Stimulated activated naive CD8-positive, alpha-beta T cell treated with anti-CD3 and anti-CD28 coated beads, Interleukin-15, amount 100 ng/mL, for 72 hours (primary cell): Measurements from ENCODE around the gene CDKN2AIP.
A peak's percentile ranks its signal among the peaks of the same experiment; 100 is the strongest.
"Not testable (repeated sequence)": the region's sequence is repeated elsewhere in the genome, so short reads cannot be mapped to it uniquely, and the experiment has no call there.

Experiments
- ATAC-seq: fragments of 150-1000 bp; cut with Tn5 transposase; 2 replicates; pipeline ENCODE4 v1.10.0; 2021; ENCODE audit warnings: mild to moderate bottlenecking, moderate library complexity
- DNase-seq, 2 donors: peaks; one replicate each; pipeline ENCODE4 v3.0.0; 2021 to 2022
- H3K27ac Mint-ChIP-seq, 2 donors: one replicate each; pipeline ENCODE4 v1.8.0; 2022; ENCODE audit warnings: mild to moderate bottlenecking in 2 of 2, mixed read lengths in 2 of 2, moderate library complexity in 2 of 2
- H3K27me3 Mint-ChIP-seq: one replicate; pipeline ENCODE4 v1.8.0; 2022; ENCODE audit warnings: mixed read lengths
- H3K4me1 Mint-ChIP-seq: one replicate; pipeline ENCODE4 v1.8.0; 2022; ENCODE audit warnings: mild to moderate bottlenecking, mixed read lengths
- H3K4me3 Mint-ChIP-seq, 2 donors: one replicate each; pipeline ENCODE4 v1.8.0; 2022; ENCODE audit warnings: mild to moderate bottlenecking in 2 of 2, mixed read lengths in 2 of 2, moderate library complexity in 1 of 2
- H3K9me3 Mint-ChIP-seq, 2 donors: one replicate each; pipeline ENCODE4 v1.8.0; 2022; ENCODE audit warnings: mixed read lengths in 2 of 2

Gene CDKN2AIP

DNA sequence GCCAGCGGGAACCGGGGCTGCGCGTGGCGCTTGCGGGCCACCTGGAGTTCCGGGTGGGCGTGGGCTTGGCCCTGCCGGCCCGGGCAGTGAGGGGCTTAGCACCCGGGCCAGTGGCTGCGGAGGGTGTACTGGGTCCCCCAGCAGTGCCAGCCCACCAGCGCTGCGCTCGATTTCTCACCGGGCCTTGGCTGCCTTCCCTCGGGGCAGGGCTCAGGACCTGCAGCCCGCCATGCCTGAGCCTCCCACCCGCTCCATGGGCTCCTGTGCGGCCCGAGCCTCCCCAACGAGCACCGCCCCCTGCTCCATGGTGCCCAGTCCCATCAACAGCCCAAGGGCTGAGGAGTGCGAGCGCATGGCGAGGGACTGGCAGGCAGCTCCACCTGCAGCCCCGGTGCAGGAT, 11.3 kb upstream of the CDKN2AIP start:
- H3K4me1 Mint-ChIP-seq = peaks cover 30% of the 10 kb centered on the region
- ATAC-seq, H3K27me3 Mint-ChIP-seq, H3K9me3 Mint-ChIP-seq, H3K4me3 Mint-ChIP-seq, DNase-seq, H3K27ac Mint-ChIP-seq: not testable (repeated sequence)

DNA sequence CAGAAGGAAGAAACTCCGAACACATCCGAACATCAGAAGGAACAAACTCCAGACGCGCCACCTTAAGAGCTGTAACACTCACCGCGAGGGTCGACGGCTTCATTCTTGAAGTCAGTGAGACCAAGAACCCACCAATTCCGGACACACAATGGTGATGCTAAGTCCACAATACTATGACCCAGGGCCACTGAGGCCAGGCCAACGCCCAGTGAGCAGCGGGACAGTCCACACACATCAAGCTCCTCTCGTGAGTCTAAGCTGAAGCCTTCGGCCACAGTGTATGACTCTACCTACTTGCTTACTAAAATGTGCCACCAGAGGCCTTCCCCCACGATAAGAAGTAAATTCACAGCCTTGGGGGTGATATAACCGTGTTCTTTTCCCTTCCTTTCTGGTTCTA, 10.2 kb upstream of the CDKN2AIP start:
- no peak for ATAC-seq
- H3K27ac Mint-ChIP-seq = no peak overlapping the region
- H3K9me3 Mint-ChIP-seq = no peaks in the 10 kb centered on the region
- no peak overlapping the region for H3K4me3 Mint-ChIP-seq
- no peaks in the 10 kb centered on the region for H3K27me3 Mint-ChIP-seq
- no peak for DNase-seq
- H3K4me1 Mint-ChIP-seq = peaks cover 30% of the 10 kb centered on the region

DNA sequence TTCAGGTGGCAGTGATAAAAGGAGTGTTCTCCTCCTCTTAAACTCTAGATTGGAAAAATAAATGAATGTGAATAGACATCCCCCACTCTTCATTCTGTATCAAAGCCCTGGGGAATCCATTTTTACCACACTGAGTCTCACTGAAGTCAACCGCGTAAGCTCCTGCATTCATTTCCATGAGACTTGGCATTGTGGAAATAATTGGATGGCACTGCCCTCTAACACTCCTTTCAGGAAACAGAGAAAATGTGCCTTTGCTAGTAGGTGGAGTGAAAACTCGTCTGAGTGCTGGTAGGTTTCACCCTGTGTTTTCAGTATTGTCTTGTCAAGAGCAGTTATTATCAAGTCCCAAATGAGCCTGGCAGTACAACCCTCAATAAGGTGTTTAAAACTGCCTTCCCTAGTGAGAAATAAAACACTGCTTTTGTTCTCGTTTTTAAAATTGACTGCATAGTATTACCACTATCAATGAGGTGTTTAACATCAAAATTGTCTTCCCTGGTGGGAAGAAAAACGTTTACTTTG, 9.7 kb upstream of the CDKN2AIP start:
- no peak for DNase-seq
- H3K27ac Mint-ChIP-seq = no peak overlapping the region
- no peak overlapping the region for H3K4me3 Mint-ChIP-seq
- H3K9me3 Mint-ChIP-seq = no peaks in the 10 kb centered on the region
- no peak for ATAC-seq
- H3K4me1 Mint-ChIP-seq = peaks cover 30% of the 10 kb centered on the region
- no peaks in the 10 kb centered on the region for H3K27me3 Mint-ChIP-seq

DNA sequence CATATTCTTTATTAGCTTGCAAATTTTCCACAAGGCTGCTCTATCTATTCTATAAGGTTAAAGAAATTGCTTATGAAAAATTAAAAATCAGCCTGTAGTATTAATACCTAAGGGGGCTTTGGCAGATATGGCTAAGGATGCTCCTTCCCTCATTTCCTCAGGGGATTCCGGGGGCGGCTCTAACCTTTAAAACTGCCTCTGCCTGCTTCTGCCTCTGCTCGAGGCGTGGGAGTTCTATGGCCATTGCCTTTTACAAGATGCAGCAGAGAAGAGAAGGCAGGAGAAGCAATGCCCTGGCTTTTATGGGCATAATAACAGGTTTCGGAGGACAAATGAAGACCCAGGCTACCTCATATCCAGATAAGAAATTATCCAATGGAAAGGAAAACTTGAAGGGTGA, 8.6 kb upstream of the CDKN2AIP start:
- peaks cover 22% of the 10 kb centered on the region for H3K4me1 Mint-ChIP-seq
- H3K4me3 Mint-ChIP-seq = no peak overlapping the region
- no peak for ATAC-seq
- no peaks in the 10 kb centered on the region for H3K27me3 Mint-ChIP-seq
- H3K27ac Mint-ChIP-seq = no peak overlapping the region
- DNase-seq = no peak
- no peaks in the 10 kb centered on the region for H3K9me3 Mint-ChIP-seq

DNA sequence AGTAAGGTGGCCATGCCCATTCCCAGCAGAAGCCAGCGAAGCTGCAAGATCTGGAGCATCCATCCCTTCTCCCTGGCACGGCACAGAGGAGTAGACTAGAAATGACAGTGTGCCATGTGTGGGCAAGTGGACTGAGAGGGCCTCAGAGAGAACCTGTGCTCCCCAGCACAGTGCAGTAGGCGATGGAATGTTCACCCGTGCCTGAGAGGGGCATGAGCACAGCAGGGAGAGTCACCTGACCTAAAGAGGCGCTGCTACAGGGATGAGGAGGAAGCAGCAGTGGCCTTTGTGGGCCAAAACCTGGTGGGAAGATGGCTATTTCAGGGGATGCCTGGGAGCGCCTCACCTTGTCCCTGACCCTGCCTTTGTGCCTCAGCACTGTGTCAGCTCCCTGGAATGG, 8.0 kb upstream of the CDKN2AIP start:
- Mint-ChIP-seq H3K4me3 (no peak overlapping the region), H3K27me3 (no peaks in the 10 kb centered on the region), H3K27ac (no peak overlapping the region), H3K9me3 (no peaks in the 10 kb centered on the region), H3K4me1 (peaks cover 16% of the 10 kb centered on the region)
- no peak for DNase-seq
- peak; percentile 35 for ATAC-seq

DNA sequence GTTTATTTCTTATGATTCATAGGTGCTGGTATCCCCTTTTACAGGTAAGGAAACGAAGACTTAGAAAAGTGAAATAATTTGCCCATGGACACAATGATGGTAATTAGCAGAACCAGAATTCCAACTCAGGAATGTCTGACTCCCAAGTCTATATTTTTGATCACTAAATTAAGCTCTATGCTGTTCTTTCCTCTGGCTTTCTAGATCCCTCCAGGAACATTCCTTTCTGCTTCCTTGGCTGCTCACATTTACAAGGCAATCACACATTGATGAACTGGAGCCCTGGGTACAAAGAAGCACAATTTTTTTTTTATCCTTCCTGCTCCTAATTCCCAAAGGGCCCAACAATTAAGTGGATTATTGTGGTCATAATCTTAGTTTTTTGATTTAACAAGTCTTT, 7.0 kb upstream of the CDKN2AIP start:
- Mint-ChIP-seq H3K27ac (peak overlapping the region in 1 of 2 donors; percentile 40), H3K4me3 (no peak overlapping the region), H3K4me1 (peaks cover 11% of the 10 kb centered on the region), H3K27me3 (no peaks in the 10 kb centered on the region), H3K9me3 (no peaks in the 10 kb centered on the region)
- DNase-seq = no peak
- no peak for ATAC-seq

DNA sequence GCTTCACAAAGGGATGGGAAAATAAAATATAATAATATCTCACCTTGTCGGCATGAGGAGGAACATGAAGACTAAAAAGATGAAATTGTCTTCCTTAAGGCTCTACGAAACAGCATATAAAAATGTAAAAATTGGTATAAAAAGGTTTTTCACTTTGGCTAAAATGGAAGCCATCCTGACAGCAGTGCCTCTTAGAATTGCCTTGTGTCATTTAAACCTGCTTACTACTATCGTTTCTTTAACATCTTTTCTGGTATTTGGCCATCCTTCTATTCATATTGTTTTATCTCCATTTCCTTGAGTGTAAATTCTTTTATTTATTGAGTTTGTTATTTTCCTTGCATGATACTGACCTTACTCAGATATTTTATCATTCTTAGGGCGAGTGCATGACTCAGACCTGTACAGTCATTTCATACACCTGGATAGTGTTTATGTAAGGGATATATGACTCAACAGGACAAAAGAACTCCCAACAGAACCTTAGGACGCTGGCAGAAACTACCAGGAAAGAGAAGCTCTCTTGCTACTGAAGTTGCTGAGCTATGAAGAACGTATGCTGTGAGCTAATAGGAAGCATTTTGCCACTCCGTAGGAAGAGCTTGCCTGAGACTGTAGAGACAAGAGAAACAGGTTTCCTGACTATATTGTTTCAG, 5.8 kb upstream of the CDKN2AIP start:
- Mint-ChIP-seq H3K27me3 (no peaks in the 10 kb centered on the region), H3K27ac (peak overlapping the region in 1 of 2 donors; percentile 63), H3K9me3 (no peaks in the 10 kb centered on the region), H3K4me3 (no peak overlapping the region), H3K4me1 (peaks cover 11% of the 10 kb centered on the region)
- ATAC-seq (peak; percentile 55), DNase-seq (no peak)

DNA sequence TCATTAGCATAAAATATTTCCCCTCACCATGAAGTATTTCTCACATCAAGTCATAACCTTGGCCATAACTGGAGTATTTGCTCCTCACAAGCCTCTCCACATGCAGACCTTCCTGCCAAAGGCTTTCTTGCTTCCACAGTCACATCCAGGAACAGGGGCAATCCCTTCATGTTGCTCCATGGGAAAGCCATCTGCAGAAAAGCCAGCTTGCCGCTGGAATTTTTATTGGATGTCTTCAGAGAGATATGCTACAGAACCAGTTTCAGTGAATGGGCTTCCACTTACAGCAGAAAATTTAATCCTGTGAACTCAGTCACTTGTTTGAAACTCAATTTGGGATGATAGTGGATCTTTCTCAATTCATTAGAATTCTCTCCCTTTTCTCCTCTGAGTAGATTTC, 3.2 kb upstream of the CDKN2AIP start:
- H3K27me3 Mint-ChIP-seq = no peaks in the 10 kb centered on the region
- H3K27ac Mint-ChIP-seq = peak overlapping the region in 1 of 2 donors; percentile 67
- DNase-seq (no peak), ATAC-seq (no peak)
- no peak overlapping the region for H3K4me3 Mint-ChIP-seq
- H3K4me1 Mint-ChIP-seq = peaks cover 12% of the 10 kb centered on the region
- H3K9me3 Mint-ChIP-seq = no peaks in the 10 kb centered on the region

DNA sequence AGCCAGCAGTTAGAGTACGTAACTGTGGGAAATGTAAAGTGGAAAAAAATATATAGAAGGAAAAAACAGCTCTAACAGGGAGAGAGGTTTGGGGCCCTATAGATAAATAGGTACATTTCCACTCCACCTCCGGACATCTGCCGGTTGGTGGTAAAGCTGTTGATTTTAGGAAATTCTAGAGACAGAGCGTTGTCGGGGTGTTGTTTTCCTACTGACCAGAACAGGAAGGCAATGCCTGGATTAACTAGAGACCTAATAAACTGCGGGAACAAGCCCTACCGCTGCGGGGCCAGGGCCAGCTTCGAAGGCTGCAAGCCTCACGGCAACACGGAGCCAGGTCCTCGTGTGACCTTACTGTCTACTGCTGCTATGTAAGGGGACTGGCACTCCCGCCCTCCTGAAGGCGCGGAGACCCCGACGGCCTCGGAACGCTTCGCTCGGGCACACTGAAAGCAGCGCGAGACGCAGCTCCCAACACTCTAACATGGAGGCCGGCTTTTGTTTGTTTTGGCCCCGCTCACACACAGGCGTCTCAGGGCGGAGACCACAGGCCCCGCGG, 702 bp upstream of the CDKN2AIP start:
- Mint-ChIP-seq H3K9me3 (no peaks in the 10 kb centered on the region), H3K27ac (peak overlapping the region; percentile 89 to 93), H3K4me1 (peaks cover 33% of the 10 kb centered on the region), H3K27me3 (no peaks in the 10 kb centered on the region), H3K4me3 (peak overlapping the region; percentile 95 to 100)
- DNase-seq (no peak), ATAC-seq (peak; percentile 43)

DNA sequence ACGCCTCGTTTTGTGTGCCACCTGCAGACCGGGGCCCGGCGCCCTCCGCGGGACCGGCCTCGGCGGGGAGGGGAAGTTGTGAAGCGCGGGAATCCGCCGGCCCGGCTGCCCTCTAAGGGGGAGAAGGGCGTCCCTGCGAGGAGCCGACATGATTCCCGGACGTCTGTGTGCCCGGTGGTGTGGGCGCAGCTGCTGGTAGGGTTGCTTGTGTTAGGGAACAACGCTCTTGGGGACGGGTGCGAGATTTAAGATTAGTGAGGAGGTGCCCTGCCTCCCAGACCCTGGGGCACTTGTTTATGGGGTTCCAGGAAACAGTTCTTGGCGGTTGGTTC, 627 bp downstream of the CDKN2AIP start:
- Mint-ChIP-seq H3K27ac (peak overlapping the region; percentile 98 to 99), H3K27me3 (no peaks in the 10 kb centered on the region), H3K4me1 (peaks cover 38% of the 10 kb centered on the region), H3K9me3 (no peaks in the 10 kb centered on the region), H3K4me3 (peak overlapping the region; percentile 95 to 100)
- DNase-seq = no peak
- ATAC-seq = peak; percentile 37

DNA sequence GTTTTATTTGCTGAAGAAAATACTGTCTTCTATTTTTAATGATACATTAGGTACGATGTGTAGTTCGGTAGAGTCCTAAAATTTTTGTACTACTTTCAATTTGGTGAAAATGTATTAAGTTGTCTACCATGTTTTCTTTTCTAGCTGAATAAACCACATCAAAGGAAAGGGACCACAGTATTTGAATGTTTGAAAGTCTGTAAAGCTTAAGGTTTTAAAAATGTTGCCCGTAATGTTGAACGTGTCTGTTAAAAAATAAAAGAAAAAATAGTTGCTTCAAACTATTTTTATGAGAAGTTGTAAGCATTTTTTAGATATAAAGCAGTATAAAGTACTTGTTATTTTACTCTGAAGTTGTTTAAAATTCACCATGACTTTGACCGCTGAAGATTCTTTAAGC, 3.2 kb downstream of the CDKN2AIP start:
- Mint-ChIP-seq H3K4me3 (peak overlapping the region; percentile 21 to 100), H3K27me3 (no peaks in the 10 kb centered on the region), H3K27ac (no peak overlapping the region), H3K9me3 (no peaks in the 10 kb centered on the region), H3K4me1 (peaks cover 38% of the 10 kb centered on the region)
- DNase-seq = no peak
- ATAC-seq = no peak

DNA sequence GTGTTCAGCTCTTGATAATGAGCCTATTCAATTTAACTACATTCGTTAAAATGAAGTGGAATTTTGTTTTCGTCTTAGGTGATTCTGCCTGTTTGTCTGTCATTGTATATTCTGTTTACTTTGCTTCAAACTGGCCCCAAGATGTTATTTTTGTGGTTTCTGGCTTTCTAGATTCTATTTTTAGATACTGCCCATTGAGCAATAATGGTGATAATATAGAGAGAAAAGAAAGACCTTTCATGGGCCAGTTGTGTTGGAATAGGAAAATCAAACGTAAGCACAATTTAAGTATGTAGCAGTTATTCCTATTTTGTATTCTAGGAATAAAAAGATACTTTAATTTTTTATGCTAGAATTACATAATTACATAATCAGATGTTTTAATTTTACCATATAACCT, 4.0 kb downstream of the CDKN2AIP start:
- H3K27ac Mint-ChIP-seq = no peak overlapping the region
- DNase-seq = no peak
- no peaks in the 10 kb centered on the region for H3K9me3 Mint-ChIP-seq
- H3K4me3 Mint-ChIP-seq = peak overlapping the region; percentile 65 to 73
- ATAC-seq = no peak
- no peaks in the 10 kb centered on the region for H3K27me3 Mint-ChIP-seq
- peaks cover 38% of the 10 kb centered on the region for H3K4me1 Mint-ChIP-seq

DNA sequence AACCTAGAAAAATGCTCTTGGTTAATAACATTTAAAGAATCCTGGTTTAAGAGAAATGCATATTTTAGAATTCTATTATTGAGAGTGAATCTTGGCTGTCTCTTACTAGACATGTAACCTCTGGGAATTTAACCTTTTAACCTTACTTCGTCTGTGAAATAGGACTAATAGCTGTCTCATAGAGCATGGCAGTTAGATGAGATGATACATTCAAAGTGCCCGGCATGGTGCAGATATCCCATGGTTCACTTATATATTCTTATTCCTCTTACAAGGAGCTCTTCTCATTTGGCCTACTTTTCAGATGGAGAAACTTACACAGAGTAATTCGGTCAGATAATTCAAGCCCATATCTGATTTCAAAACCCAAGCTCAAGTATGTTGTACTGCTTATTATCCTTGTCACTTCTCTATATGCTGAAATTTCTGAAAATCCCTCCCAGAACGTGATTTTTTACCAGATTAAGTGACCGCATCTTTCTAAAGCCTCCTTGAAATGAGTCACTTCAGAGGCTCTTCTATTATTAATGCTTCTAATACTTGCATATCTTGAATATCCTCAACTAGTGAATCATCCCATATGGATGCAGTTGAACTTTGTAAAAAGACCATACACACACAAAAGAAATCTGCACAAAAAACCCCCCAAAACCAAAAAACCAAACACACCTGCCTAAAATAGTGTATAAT, 4.9 kb downstream of the CDKN2AIP start:
- peak overlapping the region in 1 of 2 donors; percentile 31 for H3K27ac Mint-ChIP-seq
- H3K4me3 Mint-ChIP-seq = no peak overlapping the region
- DNase-seq = no peak

DNA sequence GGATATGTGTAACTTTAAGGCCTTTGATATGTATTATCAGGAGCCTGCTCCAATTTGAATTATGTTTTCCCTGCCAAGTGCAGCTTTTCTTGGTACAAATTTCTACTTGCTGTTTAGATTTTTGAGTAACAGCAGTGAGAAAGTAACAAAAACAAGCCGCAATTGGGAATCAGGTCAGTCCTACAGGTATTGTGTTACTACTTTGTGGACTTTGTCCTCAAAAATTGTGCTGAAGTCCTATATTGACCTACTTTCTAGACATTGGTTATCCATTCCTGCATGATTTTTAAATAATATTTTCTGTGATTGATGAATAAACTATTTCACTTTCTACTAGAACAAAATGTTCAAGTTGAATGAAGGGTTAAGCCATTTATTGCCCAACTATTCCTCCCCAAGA, 5.7 kb downstream of the CDKN2AIP start:
- H3K4me1 Mint-ChIP-seq = peaks cover 41% of the 10 kb centered on the region
- no peak overlapping the region for H3K27ac Mint-ChIP-seq
- H3K9me3 Mint-ChIP-seq = no peaks in the 10 kb centered on the region
- ATAC-seq = no peak
- no peak overlapping the region for H3K4me3 Mint-ChIP-seq
- DNase-seq = no peak
- no peaks in the 10 kb centered on the region for H3K27me3 Mint-ChIP-seq

More for the DNA sequence above, 4.9 kb downstream of the CDKN2AIP start:
- no peaks in the 10 kb centered on the region for H3K9me3 Mint-ChIP-seq
- no peaks in the 10 kb centered on the region for H3K27me3 Mint-ChIP-seq
- H3K4me1 Mint-ChIP-seq = peaks cover 38% of the 10 kb centered on the region
- no peak for ATAC-seq

DNA sequence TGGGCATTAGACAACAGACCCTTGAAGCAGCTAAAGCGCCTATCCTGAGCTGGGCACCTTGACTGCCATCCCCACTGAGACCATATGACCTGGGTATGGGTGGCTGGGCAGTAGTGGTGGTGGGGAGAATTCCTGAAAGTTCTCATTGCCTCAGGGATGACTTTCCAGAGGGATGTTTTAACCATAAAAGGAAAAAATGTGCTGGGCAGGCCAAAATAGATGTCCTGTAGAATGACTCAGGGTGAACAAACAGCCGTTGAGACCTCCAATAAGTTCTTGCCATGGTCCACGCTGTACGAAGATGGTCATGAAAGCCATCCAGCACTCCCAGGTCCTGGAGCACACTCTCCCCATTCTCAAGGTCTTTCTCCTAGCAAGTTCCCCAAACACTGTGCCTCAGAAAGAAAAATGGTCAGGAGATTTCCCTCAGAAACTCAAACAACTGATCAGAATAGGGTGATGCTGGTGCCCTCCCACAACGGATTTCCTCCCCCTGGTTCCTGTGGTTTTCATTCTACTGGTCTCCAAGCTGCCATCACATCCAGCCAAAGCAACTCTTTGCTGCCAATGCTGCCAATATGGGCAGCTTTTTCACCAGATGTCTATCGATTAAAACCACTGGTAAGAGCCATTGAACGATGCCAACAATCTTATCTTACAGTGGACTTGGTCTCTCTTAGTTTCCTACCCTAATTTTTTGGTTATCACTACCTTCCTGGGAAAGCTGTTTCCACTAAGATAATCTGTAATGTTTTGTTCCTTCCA, 11.2 kb downstream of the CDKN2AIP start:
- no peak for DNase-seq
- H3K9me3 Mint-ChIP-seq = peaks cover 0 to 4% of the 10 kb centered on the region in 2 donors
- H3K27me3 Mint-ChIP-seq = no peaks in the 10 kb centered on the region
- no peak for ATAC-seq
- H3K27ac Mint-ChIP-seq = peak overlapping the region; percentile 47 to 74
- H3K4me3 Mint-ChIP-seq = peak overlapping the region; percentile 50 to 60
- H3K4me1 Mint-ChIP-seq = peaks cover 14% of the 10 kb centered on the region

DNA sequence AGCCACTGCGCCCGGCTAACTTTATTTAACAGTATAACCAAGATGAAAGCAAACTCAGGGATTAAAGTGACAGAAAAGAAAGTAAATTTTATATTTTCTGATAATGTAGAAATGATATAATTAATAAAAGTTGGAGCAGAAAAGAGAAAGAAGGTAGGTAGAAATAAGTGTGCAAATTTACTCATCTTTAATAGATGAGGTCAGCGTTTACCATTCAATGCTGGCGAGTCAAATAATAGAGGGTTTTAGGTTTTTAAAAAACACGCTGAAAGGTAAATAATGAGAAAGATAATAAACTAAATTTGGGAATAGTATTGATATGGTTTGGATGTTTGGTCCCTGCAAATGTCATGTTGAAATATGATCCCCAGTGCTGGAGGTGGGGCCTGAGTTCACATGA, 13.6 kb downstream of the CDKN2AIP start:
- peaks cover 14% of the 10 kb centered on the region for H3K4me1 Mint-ChIP-seq
- H3K4me3 Mint-ChIP-seq = no peak overlapping the region
- ATAC-seq (no peak), DNase-seq (no peak)
- H3K27ac Mint-ChIP-seq = no peak overlapping the region
- no peaks in the 10 kb centered on the region for H3K27me3 Mint-ChIP-seq
- peaks cover 0 to 4% of the 10 kb centered on the region in 2 donors for H3K9me3 Mint-ChIP-seq
